ENCODE measurements around the gene A3GALT2.

DNA sequence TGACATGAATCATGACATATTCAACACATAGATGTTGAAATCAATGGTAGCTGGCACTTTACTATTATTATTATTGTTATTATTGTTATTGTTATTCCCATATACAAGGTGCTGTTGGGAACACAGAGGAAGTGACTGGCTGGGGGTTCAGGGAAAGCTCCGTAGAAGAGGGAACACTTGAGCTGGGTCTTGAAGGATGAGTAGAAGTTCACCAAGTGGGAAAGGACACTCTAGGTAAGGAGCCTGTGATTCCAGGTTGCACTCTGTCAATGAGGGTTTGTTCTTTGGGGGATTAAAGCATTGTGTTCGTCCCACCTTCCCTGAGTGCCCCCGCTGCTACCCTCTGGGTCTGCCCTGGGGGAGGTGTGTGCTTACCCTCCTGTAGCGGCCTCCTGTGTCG is 50.5 kb downstream of the A3GALT2 start:
- TF ChIP-seq EZH2 (IDR thresholded peaks at IDR 0.05; ENCODE audit: borderline replicate concordance, insufficient read depth, low read length, poor library complexity, severe bottlenecking) (no peak), POLR2AphosphoS5 (IDR thresholded peaks at IDR 0.05) (no peak), MXI1 (conservative IDR thresholded peaks at IDR 0.05; ENCODE audit: poor library complexity, severe bottlenecking) (no peak), EP300 (conservative IDR thresholded peaks at IDR 0.05; ENCODE audit: poor library complexity, severe bottlenecking) (no peak), RAD21 (conservative IDR thresholded peaks at IDR 0.05) (no peak)
- TF ChIP-seq, protein P1, sequence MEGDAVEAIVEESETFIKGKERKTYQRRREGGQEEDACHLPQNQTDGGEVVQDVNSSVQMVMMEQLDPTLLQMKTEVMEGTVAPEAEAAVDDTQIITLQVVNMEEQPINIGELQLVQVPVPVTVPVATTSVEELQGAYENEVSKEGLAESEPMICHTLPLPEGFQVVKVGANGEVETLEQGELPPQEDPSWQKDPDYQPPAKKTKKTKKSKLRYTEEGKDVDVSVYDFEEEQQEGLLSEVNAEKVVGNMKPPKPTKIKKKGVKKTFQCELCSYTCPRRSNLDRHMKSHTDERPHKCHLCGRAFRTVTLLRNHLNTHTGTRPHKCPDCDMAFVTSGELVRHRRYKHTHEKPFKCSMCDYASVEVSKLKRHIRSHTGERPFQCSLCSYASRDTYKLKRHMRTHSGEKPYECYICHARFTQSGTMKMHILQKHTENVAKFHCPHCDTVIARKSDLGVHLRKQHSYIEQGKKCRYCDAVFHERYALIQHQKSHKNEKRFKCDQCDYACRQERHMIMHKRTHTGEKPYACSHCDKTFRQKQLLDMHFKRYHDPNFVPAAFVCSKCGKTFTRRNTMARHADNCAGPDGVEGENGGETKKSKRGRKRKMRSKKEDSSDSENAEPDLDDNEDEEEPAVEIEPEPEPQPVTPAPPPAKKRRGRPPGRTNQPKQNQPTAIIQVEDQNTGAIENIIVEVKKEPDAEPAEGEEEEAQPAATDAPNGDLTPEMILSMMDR (IDR thresholded peaks at IDR 0.05; ENCODE audit: poor library complexity, severe bottlenecking), result no peak
